ENCODE results near the gene TMEM109. TPM values are rescaled to one million over a fixed set of nuclear protein-coding genes. Genes with fewer than 3 reads are reported as not detected.

The TMEM109 gene
- total RNA-seq, 1 experiment from 2014 or later: 78.1 TPM

DNA sequence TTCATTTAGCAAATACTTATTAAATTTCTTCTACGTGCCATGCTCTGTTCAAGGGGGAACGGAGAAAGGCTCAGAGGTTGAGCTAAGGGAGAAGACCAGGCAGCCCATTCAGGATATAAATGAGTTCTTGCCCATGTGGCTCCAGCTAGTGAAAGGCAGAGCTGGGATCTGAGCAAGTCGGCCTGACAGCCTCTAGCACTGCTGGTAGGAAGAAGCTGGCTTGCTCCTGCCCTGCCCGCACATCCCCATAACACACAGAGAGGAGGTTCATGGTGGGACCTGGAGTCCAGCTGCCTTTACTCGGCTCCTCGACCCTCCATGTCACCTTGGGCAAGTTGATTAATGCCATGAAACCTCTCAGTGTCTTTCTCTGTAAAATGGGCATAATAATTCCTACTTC is 36.1 kb downstream of the TMEM109 start:
- Mint-ChIP-seq H3K36me3 (ENCODE audit: insufficient read depth, unreplicated experiment) (peaks cover 4% of the 10 kb centered on the region), H3K4me1 (ENCODE audit: low read depth, unreplicated experiment) (peaks cover 8% of the 10 kb centered on the region), H3K27ac (ENCODE audit: unreplicated experiment) (no peak overlapping the region), H3K4me3 (ENCODE audit: low read depth, unreplicated experiment) (no peak overlapping the region), H3K9me3 (ENCODE audit: low read depth, unreplicated experiment) (no peaks in the 10 kb centered on the region), H3K27me3 (ENCODE audit: unreplicated experiment) (no peaks in the 10 kb centered on the region)
- no TSS peak for BruUV-seq (replicated peaks)
- intact Hi-C loops (cut with micrococcal nuclease; ENCODE audit: unreplicated experiment): no loop called here
- TF ChIP-seq, protein P1, sequence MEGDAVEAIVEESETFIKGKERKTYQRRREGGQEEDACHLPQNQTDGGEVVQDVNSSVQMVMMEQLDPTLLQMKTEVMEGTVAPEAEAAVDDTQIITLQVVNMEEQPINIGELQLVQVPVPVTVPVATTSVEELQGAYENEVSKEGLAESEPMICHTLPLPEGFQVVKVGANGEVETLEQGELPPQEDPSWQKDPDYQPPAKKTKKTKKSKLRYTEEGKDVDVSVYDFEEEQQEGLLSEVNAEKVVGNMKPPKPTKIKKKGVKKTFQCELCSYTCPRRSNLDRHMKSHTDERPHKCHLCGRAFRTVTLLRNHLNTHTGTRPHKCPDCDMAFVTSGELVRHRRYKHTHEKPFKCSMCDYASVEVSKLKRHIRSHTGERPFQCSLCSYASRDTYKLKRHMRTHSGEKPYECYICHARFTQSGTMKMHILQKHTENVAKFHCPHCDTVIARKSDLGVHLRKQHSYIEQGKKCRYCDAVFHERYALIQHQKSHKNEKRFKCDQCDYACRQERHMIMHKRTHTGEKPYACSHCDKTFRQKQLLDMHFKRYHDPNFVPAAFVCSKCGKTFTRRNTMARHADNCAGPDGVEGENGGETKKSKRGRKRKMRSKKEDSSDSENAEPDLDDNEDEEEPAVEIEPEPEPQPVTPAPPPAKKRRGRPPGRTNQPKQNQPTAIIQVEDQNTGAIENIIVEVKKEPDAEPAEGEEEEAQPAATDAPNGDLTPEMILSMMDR (IDR thresholded peaks at IDR 0.05; ENCODE audit: unreplicated experiment): no peak
- CTCF ChIA-PET: interaction anchor here (0.5 kb wide), 1 partner anchor 150 kb away, joined by 3 read pairs; no protein-coding TSS in a partner anchor
- DNase-seq: no peak

DNA sequence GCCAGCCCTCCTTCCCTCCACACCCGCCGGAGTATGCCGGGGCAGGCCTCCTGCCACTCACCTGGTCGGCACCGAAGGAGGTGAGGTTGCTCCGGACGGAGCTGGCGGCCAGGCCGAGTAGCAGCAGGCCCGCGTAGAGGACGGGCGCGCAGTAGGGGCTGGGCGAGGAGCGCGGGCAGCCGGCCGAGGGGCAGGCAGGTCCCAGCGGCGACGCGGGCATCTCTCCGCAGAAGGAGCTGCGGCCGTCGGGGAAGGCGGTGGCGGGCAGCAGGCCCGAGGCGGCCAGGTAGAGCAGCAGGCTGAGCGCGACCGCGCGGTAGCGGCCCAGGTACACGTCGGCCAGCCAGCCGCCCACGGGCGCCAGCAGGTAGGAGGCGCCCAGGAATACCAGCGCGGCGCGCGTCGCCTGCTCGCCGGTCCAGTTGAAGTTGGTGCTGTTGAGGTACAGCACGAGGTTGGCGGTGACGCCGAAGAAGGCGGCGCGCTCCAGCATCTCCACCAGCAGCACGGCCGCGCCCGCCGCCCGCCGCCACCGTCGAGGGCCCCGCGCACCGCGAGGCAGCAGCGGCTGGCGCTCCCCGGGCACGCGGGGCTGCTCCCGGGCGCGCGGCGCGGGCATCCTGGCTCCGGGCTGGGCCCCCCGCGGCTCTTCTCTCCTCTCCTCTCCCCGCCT is 37.1 kb downstream of the TMEM109 start:
- CTCF ChIA-PET: no interaction called here
- no peak overlapping the region for H3K27ac Mint-ChIP-seq (ENCODE audit: unreplicated experiment)
- no TSS peak for BruUV-seq (replicated peaks)
- TF ChIP-seq, protein P1 (IDR thresholded peaks at IDR 0.05; ENCODE audit: unreplicated experiment): no peak
- H3K4me3 Mint-ChIP-seq (ENCODE audit: low read depth, unreplicated experiment): no peak overlapping the region
- no peaks in the 10 kb centered on the region for H3K27me3 Mint-ChIP-seq (ENCODE audit: unreplicated experiment)
- no peaks in the 10 kb centered on the region for H3K9me3 Mint-ChIP-seq (ENCODE audit: low read depth, unreplicated experiment)
- no peak for DNase-seq
- H3K36me3 Mint-ChIP-seq (ENCODE audit: insufficient read depth, unreplicated experiment): peaks cover 4% of the 10 kb centered on the region
- intact Hi-C loops (cut with micrococcal nuclease; ENCODE audit: unreplicated experiment): no loop called here
- H3K4me1 Mint-ChIP-seq (ENCODE audit: low read depth, unreplicated experiment): peaks cover 8% of the 10 kb centered on the region

DNA sequence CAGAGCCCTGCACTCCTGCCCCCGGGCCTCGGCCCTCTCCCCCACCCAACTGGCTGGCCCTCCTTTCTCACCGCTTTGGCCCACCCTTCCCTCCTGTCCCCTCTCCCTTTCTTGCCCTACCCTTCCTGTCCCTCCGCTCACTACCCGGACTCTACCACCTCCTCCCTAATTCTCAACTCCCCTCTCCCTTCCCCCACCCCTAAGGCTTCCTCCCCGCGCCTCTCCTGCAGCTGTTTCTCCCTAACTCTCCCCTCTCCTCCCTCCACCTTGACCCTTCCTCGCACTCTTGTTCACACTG is 37.6 kb downstream of the TMEM109 start:
- H3K27me3 Mint-ChIP-seq (ENCODE audit: unreplicated experiment): peaks cover 1% of the 10 kb centered on the region
- TF ChIP-seq, protein P1 (IDR thresholded peaks at IDR 0.05; ENCODE audit: unreplicated experiment): no peak
- DNase-seq: no peak
- intact Hi-C loops (cut with micrococcal nuclease; ENCODE audit: unreplicated experiment): no loop called here
- H3K27ac Mint-ChIP-seq (ENCODE audit: unreplicated experiment): no peak overlapping the region
- peaks cover 4% of the 10 kb centered on the region for H3K36me3 Mint-ChIP-seq (ENCODE audit: insufficient read depth, unreplicated experiment)
- H3K4me1 Mint-ChIP-seq (ENCODE audit: low read depth, unreplicated experiment): peaks cover 8% of the 10 kb centered on the region
- no peaks in the 10 kb centered on the region for H3K9me3 Mint-ChIP-seq (ENCODE audit: low read depth, unreplicated experiment)
- peak overlapping the region; percentile 65 for H3K4me3 Mint-ChIP-seq (ENCODE audit: low read depth, unreplicated experiment)
- CTCF ChIA-PET: no interaction called here
- BruUV-seq (replicated peaks): no TSS peak

DNA sequence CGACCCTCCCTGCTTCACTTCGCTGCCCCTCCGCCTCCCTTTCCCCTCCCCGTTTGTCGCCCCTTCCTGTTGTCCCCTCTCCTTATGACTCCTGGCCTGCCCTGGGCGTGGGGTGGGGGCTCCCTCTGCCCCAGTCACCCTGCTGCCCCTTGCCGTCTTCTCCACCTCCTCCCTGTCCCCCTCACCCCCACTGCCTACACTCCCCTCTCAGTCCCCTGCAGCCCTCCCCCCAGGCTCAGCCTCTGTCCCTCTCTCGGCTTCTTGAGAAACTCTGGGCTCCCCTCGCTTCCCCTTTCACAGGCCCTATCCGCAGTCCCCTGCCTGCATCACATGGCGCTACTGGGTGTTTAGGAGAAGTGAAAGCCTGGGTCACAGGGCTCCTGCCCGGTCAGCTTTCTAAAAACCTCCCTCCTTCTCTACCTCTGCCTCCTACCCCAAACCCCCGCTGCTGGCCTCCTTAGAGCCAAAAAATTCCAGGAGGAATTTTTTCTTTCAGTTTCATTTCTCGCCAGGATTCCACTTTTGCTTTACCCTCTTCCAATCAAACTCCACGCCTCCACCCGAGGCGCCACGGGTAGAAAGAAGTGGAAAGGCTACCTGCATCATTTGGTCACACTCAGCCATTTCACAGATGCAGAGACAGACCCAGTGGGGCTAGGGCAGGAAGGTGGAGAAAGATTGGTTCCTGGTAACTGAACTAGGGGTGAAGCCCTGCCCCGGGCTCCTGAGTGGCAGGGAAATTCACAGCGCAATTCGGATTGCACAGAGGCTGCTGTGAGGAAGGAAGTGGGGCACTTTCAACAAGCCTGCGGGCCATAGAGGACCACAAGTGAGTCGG is 38.2 kb downstream of the TMEM109 start, which contains the start of gene SLC15A3:
Gene SLC15A3, minus strand, starts transcription at position 273 of the 838 bp plus-strand sequence. CDS start 625 bp downstream, outside the sequence.
- Mint-ChIP-seq H3K27me3 (ENCODE audit: unreplicated experiment) (peaks cover 7% of the 10 kb centered on the region), H3K9me3 (ENCODE audit: low read depth, unreplicated experiment) (no peaks in the 10 kb centered on the region), H3K4me3 (ENCODE audit: low read depth, unreplicated experiment) (peak within 1 kb of the TSS; percentile 65), H3K4me1 (ENCODE audit: low read depth, unreplicated experiment) (peaks cover 8% of the 10 kb centered on the region), H3K36me3 (ENCODE audit: insufficient read depth, unreplicated experiment) (peaks cover 4% of the 10 kb centered on the region), H3K27ac (ENCODE audit: unreplicated experiment) (peak within 1 kb of the TSS; percentile 53)
- no peak for DNase-seq
- TF ChIP-seq, protein P1 (IDR thresholded peaks at IDR 0.05; ENCODE audit: unreplicated experiment): no peak
- CTCF ChIA-PET: no interaction called here
- BruUV-seq (replicated peaks): no TSS peak
- intact Hi-C loops (cut with micrococcal nuclease; ENCODE audit: unreplicated experiment): no loop called here

All from Calu3 (cell line).